Glomerular endothelial cell (primary cell): ENCODE results near the gene FNDC5. TPM values are rescaled to one million over a fixed set of nuclear protein-coding genes. Genes with fewer than 3 reads are reported as not detected.

Experiments
- DNase-seq: peaks from one replicate; pipeline ENCODE4 v3.0.0-alpha.2; 2011; ENCODE audit warnings: low read depth, low spot score; ENCODE audit errors: extremely low read depth
- total RNA-seq: library from RNA; depleted of rRNA; stranded (reverse); fragments of >200 nt; gene quantifications from 2 replicates; pipeline ENCODE4 v1.2.3, GENCODE V29; 2015

FNDC5 gene
- total RNA-seq, 1 donor from 2014 or later: 0.99 TPM

- no peak for DNase-seq
Observed at GRCh38 chr1:32817815-32818786, 52.6 kb downstream of the FNDC5 start.

DNA sequence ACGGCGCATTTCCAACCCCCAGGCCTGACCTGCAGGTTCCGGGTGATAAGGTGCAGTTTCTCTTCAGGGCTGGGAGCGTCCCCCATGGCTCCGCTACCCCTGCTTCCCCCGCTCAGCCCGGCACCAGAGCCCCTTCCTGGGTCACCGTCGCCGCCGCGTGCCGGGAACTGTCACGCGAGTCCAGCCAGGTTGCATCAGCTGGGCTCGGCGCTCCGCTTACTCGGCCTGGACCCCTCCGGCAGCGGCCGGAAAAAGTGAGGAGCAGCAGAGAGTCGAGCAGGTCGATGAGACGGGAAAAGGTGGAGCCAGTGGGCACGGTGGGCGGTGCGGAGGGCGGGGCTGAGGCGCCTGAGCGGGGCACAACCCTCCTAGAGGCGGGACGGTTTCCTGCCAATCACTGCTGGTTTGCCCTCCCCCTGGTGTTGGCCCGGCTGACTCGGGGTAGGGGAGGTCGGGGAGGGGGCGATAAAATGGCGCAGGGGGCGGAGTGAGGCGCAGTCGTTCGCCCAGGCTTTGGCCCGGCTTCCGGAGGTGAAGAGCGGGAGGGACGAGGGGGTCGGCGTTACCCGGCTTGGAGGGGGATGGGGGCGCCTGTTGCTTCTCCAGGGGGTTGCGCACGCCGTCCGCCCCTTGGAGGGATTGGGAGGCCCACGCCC, 53.4 kb downstream of the FNDC5 start, which contains the start of the genes S100PBP and YARS1:
Gene S100PBP (plus strand): TSS at position 495 of the 656 bp plus-strand sequence. CDS start 8,447 bp downstream, outside the sequence.
Gene YARS1 (minus strand): TSS at position 200 of the 656 bp plus-strand sequence. CDS start 114 bp downstream, at position 86.
- DNase-seq: peak; percentile 73

GRCh38 chr1:32816676-32817158, 54.0 kb downstream of the FNDC5 start:
- DNase-seq: no peak

DNA sequence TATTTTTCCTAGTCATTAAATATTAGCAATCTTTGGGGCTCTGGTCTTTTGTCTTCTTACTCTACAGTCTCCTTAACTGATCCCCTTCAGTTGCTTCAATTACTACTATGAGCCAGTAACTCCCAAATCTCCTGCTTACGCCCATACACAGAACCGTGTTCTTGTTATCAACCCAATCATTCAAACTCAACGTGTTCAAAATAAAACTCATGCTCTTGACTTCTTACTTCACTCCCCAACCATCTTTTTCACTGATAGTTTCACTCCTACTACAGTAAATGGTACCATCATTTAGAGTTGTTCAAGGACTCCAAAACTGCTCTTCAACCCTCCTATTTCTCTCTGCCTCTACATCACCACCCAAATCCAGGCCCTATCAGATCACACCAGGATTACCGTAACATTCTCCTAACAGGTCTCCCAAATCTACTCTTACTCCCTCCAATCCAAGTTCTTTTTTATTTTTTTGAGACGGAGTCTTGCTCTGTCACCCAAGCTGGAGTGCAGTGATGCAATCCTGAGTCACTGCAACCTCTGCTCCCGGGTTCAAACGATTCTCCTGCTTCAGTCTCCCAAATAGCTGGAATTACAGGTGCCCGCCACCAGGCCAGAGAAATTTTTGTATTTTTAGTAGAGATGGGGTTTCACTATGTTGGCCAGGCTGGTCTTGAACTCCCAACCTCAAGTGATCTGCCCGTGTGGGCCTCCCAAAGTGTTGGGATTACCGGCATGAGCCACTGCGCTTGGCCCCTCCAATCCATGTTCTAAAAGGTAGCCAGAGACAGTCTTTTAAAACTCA, 56.6 kb downstream of the FNDC5 start:
- DNase-seq: no peak

Other genes starting within 250 kb of the FNDC5 start
- 24.5 and 29.8 TPM in 2 replicates for gene ZBTB8OS, start 220.4 kb downstream of the FNDC5 start, total RNA-seq
- 146 and 182 TPM in 2 replicates for gene RBBP4, start 219.7 kb downstream of the FNDC5 start, total RNA-seq
- 17.6 and 23.9 TPM in 2 replicates for gene SYNC, start 168.1 kb downstream of the FNDC5 start, total RNA-seq
- 60.7 and 74.8 TPM in 2 replicates for gene YARS1, start 53.6 kb downstream of the FNDC5 start, total RNA-seq
- gene S100PBP, start 53.3 kb downstream of the FNDC5 start, total RNA-seq: 18.9 and 40.8 TPM in 2 replicates
- gene HPCA, start 15.6 kb upstream of the FNDC5 start, total RNA-seq: not detected in 2 replicates
- gene TMEM54, start 30.5 kb upstream of the FNDC5 start, total RNA-seq: 45.4 and 64.8 TPM in 2 replicates
- 37.7 and 49.0 TPM in 2 replicates for gene RNF19B, start 93.9 kb upstream of the FNDC5 start, total RNA-seq
- gene AK2, start 166.0 kb upstream of the FNDC5 start, total RNA-seq: 112 and 151 TPM in 2 replicates
- 4.7 and 5.1 TPM in 2 replicates for gene AZIN2, start 210.2 kb upstream of the FNDC5 start, total RNA-seq